ENCODE data around the gene CRADD. TPM values are rescaled to one million over a fixed set of nuclear protein-coding genes. Genes with fewer than 3 reads are reported as not detected.

CRADD gene
- total RNA-seq, 1 donor from 2014 or later: 19.1 TPM

DNA sequence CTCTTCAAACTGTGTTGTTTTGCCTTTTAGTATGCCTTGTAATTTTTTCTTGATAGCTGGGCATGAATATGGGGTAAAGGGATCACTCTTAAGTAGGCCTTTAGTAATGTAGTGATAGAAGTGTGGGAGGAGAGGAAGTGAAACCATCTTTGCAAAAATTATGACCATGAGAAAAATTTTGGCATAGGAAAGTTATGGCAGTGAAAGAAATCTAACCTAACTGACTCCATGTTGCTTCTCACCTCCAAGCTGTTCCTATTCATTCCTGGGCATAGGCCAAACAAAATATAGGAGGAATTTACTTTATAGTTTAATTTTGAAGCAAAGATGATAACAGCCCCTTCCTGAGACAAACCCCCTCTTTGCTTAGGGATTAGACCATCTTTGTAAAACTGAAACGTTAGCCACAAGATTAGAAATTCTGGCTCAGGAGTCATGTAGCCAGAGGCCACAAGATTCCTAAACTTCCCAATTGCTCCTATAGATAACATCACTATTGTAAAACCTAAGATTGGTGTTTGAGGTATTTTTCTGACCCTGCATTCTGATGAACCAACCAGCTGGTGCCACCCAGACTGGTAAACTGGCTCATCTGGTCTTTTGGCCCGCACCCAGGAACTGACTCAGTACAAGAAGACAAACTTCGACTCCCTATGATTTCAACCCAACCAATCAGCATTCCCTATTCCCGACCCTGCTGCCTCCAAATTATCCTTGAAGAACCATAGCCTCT, 45.8 kb downstream of the CRADD start:
- Histone ChIP-seq H3K36me3 (ENCODE audit: control insufficient read depth, insufficient read depth, low read length) (no peaks in the 10 kb centered on the region), H3K4me3 (ENCODE audit: low read depth, low read length) (no peak overlapping the region), H3K27me3 (ENCODE audit: control insufficient read depth, insufficient read depth, low read length) (no peaks in the 10 kb centered on the region)
- TF ChIP-seq, protein P1, sequence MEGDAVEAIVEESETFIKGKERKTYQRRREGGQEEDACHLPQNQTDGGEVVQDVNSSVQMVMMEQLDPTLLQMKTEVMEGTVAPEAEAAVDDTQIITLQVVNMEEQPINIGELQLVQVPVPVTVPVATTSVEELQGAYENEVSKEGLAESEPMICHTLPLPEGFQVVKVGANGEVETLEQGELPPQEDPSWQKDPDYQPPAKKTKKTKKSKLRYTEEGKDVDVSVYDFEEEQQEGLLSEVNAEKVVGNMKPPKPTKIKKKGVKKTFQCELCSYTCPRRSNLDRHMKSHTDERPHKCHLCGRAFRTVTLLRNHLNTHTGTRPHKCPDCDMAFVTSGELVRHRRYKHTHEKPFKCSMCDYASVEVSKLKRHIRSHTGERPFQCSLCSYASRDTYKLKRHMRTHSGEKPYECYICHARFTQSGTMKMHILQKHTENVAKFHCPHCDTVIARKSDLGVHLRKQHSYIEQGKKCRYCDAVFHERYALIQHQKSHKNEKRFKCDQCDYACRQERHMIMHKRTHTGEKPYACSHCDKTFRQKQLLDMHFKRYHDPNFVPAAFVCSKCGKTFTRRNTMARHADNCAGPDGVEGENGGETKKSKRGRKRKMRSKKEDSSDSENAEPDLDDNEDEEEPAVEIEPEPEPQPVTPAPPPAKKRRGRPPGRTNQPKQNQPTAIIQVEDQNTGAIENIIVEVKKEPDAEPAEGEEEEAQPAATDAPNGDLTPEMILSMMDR (IDR thresholded peaks at IDR 0.05; ENCODE audit: insufficient read depth, low read length, poor library complexity, severe bottlenecking): no peak
- DNase-seq (ENCODE audit: low read depth): no peak

DNA sequence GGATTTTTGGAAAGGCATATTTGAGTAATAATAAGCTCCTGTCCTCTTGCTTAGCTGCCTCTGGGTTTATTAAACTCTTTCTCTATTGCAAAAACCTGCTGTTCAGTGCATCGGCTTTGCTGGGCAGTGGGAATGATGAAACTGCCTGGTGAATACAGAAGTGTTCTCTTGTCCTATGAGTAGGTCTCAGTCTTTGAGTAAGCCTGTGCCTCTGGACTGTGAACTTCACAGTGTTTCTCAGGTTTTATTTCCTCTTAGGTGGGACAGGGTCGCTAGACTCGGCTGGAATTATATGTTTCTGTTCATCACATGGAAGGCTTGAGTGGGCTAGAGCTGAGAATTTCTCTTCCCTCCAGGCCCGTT, 46.4 kb downstream of the CRADD start:
- Histone ChIP-seq H3K4me3 (ENCODE audit: low read depth, low read length) (no peak overlapping the region), H3K27me3 (ENCODE audit: control insufficient read depth, insufficient read depth, low read length) (no peaks in the 10 kb centered on the region), H3K36me3 (ENCODE audit: control insufficient read depth, insufficient read depth, low read length) (no peaks in the 10 kb centered on the region)
- no peak for DNase-seq (ENCODE audit: low read depth)
- TF ChIP-seq, protein P1 (IDR thresholded peaks at IDR 0.05; ENCODE audit: insufficient read depth, low read length, poor library complexity, severe bottlenecking): no peak

- H3K4me3 ChIP-seq (ENCODE audit: low read depth, low read length): no peak overlapping the region
- DNase-seq (ENCODE audit: low read depth): no peak
- TF ChIP-seq, protein P1 (IDR thresholded peaks at IDR 0.05; ENCODE audit: insufficient read depth, low read length, poor library complexity, severe bottlenecking): no peak
These were observed 48.4 kb downstream of the CRADD start for GRCh38 chr12:93725531-93725930.

DNA sequence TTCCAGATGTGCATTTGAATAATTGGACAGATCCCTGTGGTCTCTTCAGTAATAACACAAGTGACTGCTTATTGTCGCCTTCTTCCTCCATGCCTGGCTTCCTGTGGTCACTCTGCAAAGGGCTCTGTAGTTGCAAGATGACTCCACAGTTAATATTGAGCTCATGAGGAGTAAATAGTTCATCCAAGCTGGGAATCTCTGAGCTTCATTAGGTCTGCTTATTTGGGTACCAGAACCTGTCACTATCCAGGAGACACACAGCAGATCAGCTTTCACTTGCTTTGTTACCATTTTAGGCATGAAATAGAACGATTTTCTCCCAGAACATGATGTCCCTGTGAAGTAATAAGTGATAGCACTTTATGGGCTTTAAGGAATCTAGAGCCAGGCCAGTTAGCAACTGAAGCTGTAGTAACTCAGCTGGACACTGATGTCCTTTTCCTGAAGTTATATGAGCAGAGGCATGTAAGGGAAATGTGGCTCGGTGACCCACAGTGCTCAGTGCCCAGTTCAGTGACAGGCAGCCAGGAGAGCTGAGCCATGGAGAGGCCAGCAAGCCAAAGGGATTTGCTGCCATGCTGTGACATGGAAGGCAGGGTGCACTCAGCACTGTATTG, 50.1 kb downstream of the CRADD start:
- Histone ChIP-seq H3K27me3 (ENCODE audit: control insufficient read depth, insufficient read depth, low read length) (no peaks in the 10 kb centered on the region), H3K36me3 (ENCODE audit: control insufficient read depth, insufficient read depth, low read length) (no peaks in the 10 kb centered on the region), H3K4me3 (ENCODE audit: low read depth, low read length) (no peak overlapping the region)
- no peak for DNase-seq (ENCODE audit: low read depth)
- TF ChIP-seq, protein P1 (IDR thresholded peaks at IDR 0.05; ENCODE audit: insufficient read depth, low read length, poor library complexity, severe bottlenecking): no peak

More at GRCh38 chr12:93725531-93725930, 48.4 kb downstream of the CRADD start:
- no peaks in the 10 kb centered on the region for H3K27me3 ChIP-seq (ENCODE audit: control insufficient read depth, insufficient read depth, low read length)
- no peaks in the 10 kb centered on the region for H3K36me3 ChIP-seq (ENCODE audit: control insufficient read depth, insufficient read depth, low read length)

- TF ChIP-seq, protein P1 (IDR thresholded peaks at IDR 0.05; ENCODE audit: insufficient read depth, low read length, poor library complexity, severe bottlenecking): no peak
- no peak for DNase-seq (ENCODE audit: low read depth)
- no peaks in the 10 kb centered on the region for H3K36me3 ChIP-seq (ENCODE audit: control insufficient read depth, insufficient read depth, low read length)
- H3K27me3 ChIP-seq (ENCODE audit: control insufficient read depth, insufficient read depth, low read length): no peaks in the 10 kb centered on the region
- H3K4me3 ChIP-seq (ENCODE audit: low read depth, low read length): no peak overlapping the region
These were observed 50.7 kb downstream of the CRADD start for GRCh38 chr12:93727911-93728310.

All from kidney epithelial cell (primary cell).